Raji (cell line): ENCODE results near the gene JMJD8.

Experiments
- POLR2A ChIP-seq: IDR thresholded peaks from 2 replicates; pipeline ENCODE4 v1.6.1; 2011; ENCODE audit warnings: low read depth, low read length, control low read depth; ENCODE audit not compliant: insufficient read depth

Gene JMJD8

GRCh38 chr16:706189-707061, 22.3 kb upstream of the JMJD8 start:
- TF ChIP-seq POLR2A = no peak

DNA sequence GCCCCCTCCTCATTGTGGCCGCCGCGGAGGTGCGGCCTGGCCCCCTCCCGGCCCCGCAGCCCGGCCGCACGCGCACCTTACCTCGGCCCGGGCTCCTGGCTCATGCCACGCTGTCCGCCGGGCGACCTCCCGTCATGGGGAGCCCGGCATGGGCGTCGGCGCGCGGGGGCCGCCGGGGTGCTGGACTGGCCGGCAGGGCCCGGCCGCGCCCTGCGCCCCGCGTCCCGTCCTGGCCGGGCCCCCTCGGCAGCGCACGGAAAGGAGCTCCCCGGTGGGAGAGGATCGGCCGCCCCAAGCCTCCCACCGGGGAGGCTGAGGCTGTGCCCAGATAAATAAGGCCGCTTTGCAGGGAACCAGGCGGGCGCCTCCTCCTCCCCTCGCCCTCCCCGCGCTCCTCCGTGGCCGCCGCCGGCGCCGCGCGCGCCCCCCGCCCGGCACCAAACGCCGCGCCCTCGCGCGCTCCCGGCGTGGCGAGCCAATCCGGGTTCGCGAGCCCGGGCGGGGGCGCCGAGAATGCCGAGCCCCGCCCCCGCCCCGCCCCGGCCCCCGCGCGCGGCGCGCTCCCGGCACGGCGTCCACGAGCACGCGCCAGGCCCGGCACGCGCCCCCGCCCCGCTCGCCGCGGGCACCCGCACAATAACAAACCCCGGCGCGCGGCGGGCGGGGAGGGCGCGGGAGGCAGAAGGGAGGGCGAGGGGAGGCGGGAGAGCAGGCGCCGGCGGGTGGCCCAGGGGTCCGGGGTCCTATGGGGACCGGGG, 21.5 kb upstream of the JMJD8 start, which contains the start of gene FBXL16:
TSS of gene FBXL16 (minus strand) at position 371 of the 758 bp plus-strand sequence. CDS start 8,396 bp downstream, outside the sequence.
- TF ChIP-seq POLR2A = no peak

- no peak for TF ChIP-seq POLR2A
Observed at GRCh38 chr16:704552-705380, 20.6 kb upstream of the JMJD8 start.

DNA sequence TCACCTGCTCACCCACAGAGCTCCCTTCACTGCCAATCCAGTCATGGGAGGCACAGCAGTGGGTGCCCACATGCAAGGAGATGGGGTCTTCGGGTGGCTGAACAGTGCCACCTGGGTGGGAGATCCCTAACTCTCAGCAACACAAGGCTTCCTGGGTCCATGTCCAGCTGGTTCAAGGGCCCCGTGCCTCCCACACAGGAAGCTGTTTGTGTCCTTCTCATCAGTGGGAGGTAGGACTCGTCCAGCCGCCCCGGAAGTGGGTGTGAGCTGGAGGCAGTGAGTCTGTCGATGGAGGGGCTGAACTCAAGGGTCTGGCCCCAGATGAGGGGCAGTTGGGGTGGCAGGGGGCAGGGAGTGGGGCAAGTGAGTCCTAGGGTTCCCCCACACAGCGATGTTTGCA, 19.9 kb upstream of the JMJD8 start:
- TF ChIP-seq POLR2A = no peak

- no peak for TF ChIP-seq POLR2A
Observed at GRCh38 chr16:703406-703805, 19.3 kb upstream of the JMJD8 start.

- no peak for TF ChIP-seq POLR2A
Observed at GRCh38 chr16:702341-702740, 18.2 kb upstream of the JMJD8 start.

- TF ChIP-seq POLR2A = no peak
Observed at GRCh38 chr16:700684-701584, 16.8 kb upstream of the JMJD8 start.

DNA sequence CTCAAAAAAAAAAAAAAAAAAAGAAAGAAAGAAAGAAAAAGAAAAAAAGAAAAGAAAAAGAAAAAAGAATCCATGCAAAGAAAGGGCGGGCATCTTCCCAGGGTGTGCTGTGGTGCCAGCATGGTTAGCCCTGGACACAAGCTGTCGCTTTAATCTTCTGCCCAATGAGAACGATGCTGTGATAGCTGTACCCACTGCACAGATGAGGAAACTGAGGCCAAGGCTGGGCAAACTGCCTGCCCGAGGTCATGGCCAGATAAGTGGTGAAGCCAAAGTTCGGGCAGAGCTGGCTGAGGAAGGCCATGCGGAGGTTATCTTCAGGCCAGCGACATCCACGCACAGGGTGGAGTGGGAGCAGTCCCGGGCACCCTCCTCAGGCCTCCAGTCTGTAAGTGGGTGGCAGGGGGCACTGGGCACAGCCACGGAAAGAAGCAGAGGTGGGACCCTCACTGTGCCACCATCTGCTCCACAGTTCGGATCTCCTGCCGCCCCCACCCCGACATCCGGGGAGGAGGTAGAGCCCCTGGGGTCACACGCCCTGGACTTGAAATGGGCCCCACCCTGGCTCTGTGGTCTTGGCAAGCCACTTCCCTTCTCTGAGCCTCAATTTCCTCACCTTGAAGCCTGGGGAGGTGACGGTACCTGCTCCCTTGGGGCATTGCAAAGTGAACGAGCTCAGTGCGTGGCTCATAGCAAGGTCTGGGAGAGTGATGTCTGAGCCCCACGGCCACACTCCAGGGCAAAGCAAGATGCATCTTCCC, 15.0 kb upstream of the JMJD8 start:
- TF ChIP-seq POLR2A = no peak

DNA sequence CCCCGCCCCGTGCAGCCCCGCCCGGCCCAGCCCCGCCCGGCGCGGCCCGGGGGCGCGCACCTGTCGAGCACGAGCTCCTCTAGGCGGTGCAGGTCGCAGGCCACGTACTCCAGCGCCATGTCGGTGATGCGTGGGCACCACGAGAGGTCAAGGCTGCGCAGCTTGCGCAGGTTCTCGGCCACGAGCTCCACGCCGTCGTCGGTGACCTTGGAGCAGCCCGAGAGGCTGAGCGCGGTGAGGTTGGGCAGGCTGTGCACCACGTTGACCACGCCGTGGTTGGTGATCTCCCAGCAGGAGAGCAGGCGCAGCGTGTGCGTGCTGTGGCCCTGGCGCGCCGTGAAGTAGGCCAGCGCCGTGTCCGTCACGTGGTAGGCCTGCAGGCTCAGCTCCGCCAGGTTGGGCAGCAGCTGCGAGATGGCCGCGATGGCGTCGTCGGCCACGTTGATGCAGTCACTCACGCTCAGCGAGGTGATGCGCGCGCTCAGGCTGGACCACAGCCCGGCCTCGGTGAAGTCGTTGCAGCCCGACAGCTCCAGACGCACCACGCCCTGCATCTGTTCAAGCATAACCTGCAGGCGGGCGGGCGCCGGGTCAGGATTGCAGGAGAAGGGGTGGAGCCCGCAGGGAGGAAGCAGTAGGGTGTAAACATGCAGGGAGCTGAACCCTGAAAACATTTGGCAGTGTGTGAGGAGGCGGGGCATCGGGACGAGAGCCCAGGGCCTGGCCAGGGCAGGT, 11.4 kb upstream of the JMJD8 start:
- no peak for TF ChIP-seq POLR2A

GRCh38 chr16:694863-695354, 10.8 kb upstream of the JMJD8 start:
- no peak for TF ChIP-seq POLR2A

GRCh38 chr16:694187-694862, 10.2 kb upstream of the JMJD8 start:
- TF ChIP-seq POLR2A = no peak

- no peak for TF ChIP-seq POLR2A
Observed at GRCh38 chr16:693766-694165, 9.6 kb upstream of the JMJD8 start.
